A549 (cell line): ENCODE data around the gene PRSS36. TPM values are rescaled to one million over a fixed set of nuclear protein-coding genes. Genes with fewer than 3 reads are reported as not detected.

Experiments
- ATAC-seq, 2 experiments: fragments of 200-7000 bp in 1 of 2; fragments of >200 bp in 1 of 2; cut with Nextera tagmentation in 1 of 2; cut with Tn5 transposase in 1 of 2; 3 replicates each; pipeline versions ENCODE4 v1.8.0 to v1.9.1; 2018 to 2020; ENCODE audit warnings: mild to moderate bottlenecking in 1 of 2, moderate library complexity in 1 of 2
- CTCF ChIA-PET: fragments of 300-600 bp; sonication (Branson Sonifier 250); formaldehyde crosslinking; extraction: SDS; loops from one replicate; lab custom pipeline; 2021; ENCODE audit warnings: antibody characterized with exemption, inconsistent platforms; lab: Yijun Ruan, JAX
- POLR2A ChIA-PET: fragments of 350-600 bp; formaldehyde crosslinking; extraction: SDS; loops from one replicate; lab custom pipeline; 2021; ENCODE audit warnings: antibody characterized with exemption, inconsistent platforms; lab: Yijun Ruan, JAX
- DNase-seq, 2 experiments: peaks; one replicate each; pipeline versions ENCODE4 v3.0.0 to v3.0.0-alpha.2; 2011 to 2016; ENCODE audit warnings: low read depth in 1 of 2, low spot score in 1 of 2
- FAIRE-seq: peaks from 2 replicates; lab custom pipeline; 2011; peaks lifted over from hg19 to GRCh38; lab: Jason Lieb, UNC
- H3K27ac ChIP-seq, 2 experiments: fragments of >200 bp; sonication (Bioruptor Twin); formaldehyde crosslinking; 3 replicates each; pipeline ENCODE4 v1.5.1; 2016 to 2017
- H3K4me1 ChIP-seq: fragments of >200 bp; sonication (Bioruptor Twin); formaldehyde crosslinking; 3 replicates; pipeline ENCODE4 v1.6.1; 2016
- H3K4me2 ChIP-seq: fragments of >200 bp; sonication (Bioruptor Twin); formaldehyde crosslinking; 3 replicates; pipeline ENCODE4 v1.6.1; 2016
- H3K4me3 ChIP-seq: fragments of >200 bp; sonication (Bioruptor Twin); formaldehyde crosslinking; 3 replicates; pipeline ENCODE4 v1.5.1; 2016
- H3K9me3 ChIP-seq: fragments of >200 bp; sonication (Bioruptor Twin); formaldehyde crosslinking; 3 replicates; pipeline ENCODE4 v1.6.1; 2016
- CBX2 ChIP-seq: fragments of 200-600 bp; sonication (generic); IDR thresholded peaks from 2 replicates; pipeline ENCODE4 v1.6.1; 2016; ENCODE audit warnings: low read depth, mild to moderate bottlenecking, borderline replicate concordance
- CHD2 ChIP-seq: fragments of 150-350 bp; IDR thresholded peaks from 2 replicates; pipeline ENCODE4 v1.6.1; 2014; ENCODE audit warnings: low read length; ENCODE audit not compliant: partially characterized antibody
- CHD4 ChIP-seq: fragments of 200-600 bp; sonication (generic); IDR thresholded peaks from 2 replicates; pipeline ENCODE4 v1.6.1; 2016; ENCODE audit warnings: antibody characterized with exemption, mild to moderate bottlenecking, borderline replicate concordance
- EHF ChIP-seq: fragments of 250-450 bp; sonication (Bioruptor Pico); IDR thresholded peaks from 2 replicates; pipeline ENCODE4 v1.5.0; 2020; ENCODE audit warnings: mild to moderate bottlenecking
- GATA3 ChIP-seq: IDR thresholded peaks from 2 replicates; pipeline ENCODE4 v1.6.1; 2012; ENCODE audit warnings: borderline replicate concordance
- HOXA7 ChIP-seq: fragments of 250-450 bp; sonication (Bioruptor Pico); IDR thresholded peaks from 2 replicates; pipeline ENCODE4 v1.5.0; 2020; ENCODE audit warnings: mild to moderate bottlenecking, moderate library complexity
- HOXB5 ChIP-seq: fragments of 250-450 bp; sonication (Bioruptor Pico); IDR thresholded peaks from 2 replicates; pipeline ENCODE4 v1.5.0; 2020; ENCODE audit warnings: mild to moderate bottlenecking, moderate library complexity
- JUN ChIP-seq, 2 experiments: fragments of >200 bp; sonication (Bioruptor Twin); formaldehyde crosslinking; IDR thresholded peaks; 2 replicates in 1 of 2; 3 replicates in 1 of 2; pipeline ENCODE4 v1.6.1; 2016 to 2017
- JUNB ChIP-seq: fragments of >200 bp; sonication (Bioruptor Twin); formaldehyde crosslinking; IDR thresholded peaks from 2 replicates; pipeline ENCODE4 v1.6.1; 2016
- KDM1A ChIP-seq: fragments of 200-600 bp; sonication (generic); IDR thresholded peaks from 2 replicates; pipeline ENCODE4 v1.6.1; 2016; ENCODE audit warnings: low read depth, mild to moderate bottlenecking
- KDM5A ChIP-seq: fragments of 200-600 bp; sonication (generic); IDR thresholded peaks from 2 replicates; pipeline ENCODE4 v1.6.1; 2016; ENCODE audit warnings: antibody characterized with exemption, mild to moderate bottlenecking
- MAZ ChIP-seq: fragments of 150-350 bp; IDR thresholded peaks from 2 replicates; pipeline ENCODE4 v1.6.1; 2014; ENCODE audit warnings: antibody characterized with exemption, low read depth, low read length, borderline replicate concordance
- MYC ChIP-seq: IDR thresholded peaks from 2 replicates; pipeline ENCODE4 v1.6.1; 2012; ENCODE audit warnings: mild to moderate bottlenecking, inconsistent platforms, low read length, improper control_type of control experiment, borderline replicate concordance
- NFE2L2 ChIP-seq: fragments of 150-350 bp; conservative IDR thresholded peaks from 2 replicates; pipeline ENCODE4 v1.6.1; 2014; ENCODE audit warnings: low read length
- PHF8 ChIP-seq: fragments of 200-600 bp; sonication (generic); IDR thresholded peaks from 2 replicates; pipeline ENCODE4 v1.6.1; 2016; ENCODE audit warnings: low read depth, mild to moderate bottlenecking, antibody characterized with exemption, moderate library complexity, borderline replicate concordance
- RARB ChIP-seq: fragments of 250-450 bp; sonication (Bioruptor Pico); IDR thresholded peaks from 2 replicates; pipeline ENCODE4 v1.8.0; 2021; ENCODE audit warnings: mild to moderate bottlenecking, moderate library complexity
- SMC3 ChIP-seq: fragments of >200 bp; sonication (Bioruptor Twin); formaldehyde crosslinking; IDR thresholded peaks from 3 replicates; pipeline ENCODE4 v1.6.1; 2018; ENCODE audit warnings: inconsistent platforms
- SREBF2 ChIP-seq: fragments of 450-650 bp; IDR thresholded peaks from 2 replicates; pipeline ENCODE4 v1.6.1; 2014; ENCODE audit warnings: mild to moderate bottlenecking, moderate library complexity
- ZC3H11A ChIP-seq: fragments of 450-650 bp; IDR thresholded peaks from 2 replicates; pipeline ENCODE4 v1.6.1; 2014; ENCODE audit warnings: antibody characterized with exemption, mild to moderate bottlenecking
- ZFP36 ChIP-seq: fragments of 450-650 bp; IDR thresholded peaks from 2 replicates; pipeline ENCODE4 v1.6.1; 2014; ENCODE audit warnings: borderline replicate concordance; ENCODE audit not compliant: partially characterized antibody
- WGBS: methylation state at CpG from one replicate; pipeline ENCODE4 v1.1.6; 2017; ENCODE audit errors: missing lambda C conversion rate; 5-methylcytosine and 5-hydroxymethylcytosine counted together
- polyA plus RNA-seq, 4 experiments: library from polyadenylated mRNA; depleted of rRNA in 3 of 4; stranded (reverse); fragments of >200 nt; fragmentation: RNase III in 1 of 4; extraction: RNeasy Plus Mini Kit Qiagen cat#74134 plus additional on column Dnase treatment in 1 of 4; gene quantifications; 2 replicates in 3 of 4; 3 replicates in 1 of 4; pipeline ENCODE4 v1.2.3, GENCODE V29; 2011 to 2017
- TF ChIP-seq, protein P1 (sequence below): IDR thresholded peaks from 2 replicates; pipeline ENCODE4 v1.6.1; 2012
- TF ChIP-seq, protein P2 (sequence below): fragments of 200-600 bp; sonication (generic); IDR thresholded peaks from 2 replicates; pipeline ENCODE4 v1.6.1; 2016; ENCODE audit warnings: antibody characterized with exemption, mild to moderate bottlenecking, moderate library complexity
- TF ChIP-seq, protein P3 (sequence below): IDR thresholded peaks from 2 replicates; pipeline ENCODE4 v1.6.1; 2012
- TF ChIP-seq, protein P4 (sequence below): fragments of >200 bp; sonication (Bioruptor Twin); formaldehyde crosslinking; IDR thresholded peaks from 3 replicates; pipeline ENCODE4 v1.6.1; 2016
- TF ChIP-seq, protein P5 (sequence below): fragments of 450-650 bp; IDR thresholded peaks from 2 replicates; pipeline ENCODE4 v1.6.1; 2014; ENCODE audit warnings: antibody characterized with exemption

PRSS36 gene
- polyA plus RNA-seq, 2 of the 4 experiments (the other 2 are of a cell fraction) = 0.41 to 0.75 TPM

DNA sequence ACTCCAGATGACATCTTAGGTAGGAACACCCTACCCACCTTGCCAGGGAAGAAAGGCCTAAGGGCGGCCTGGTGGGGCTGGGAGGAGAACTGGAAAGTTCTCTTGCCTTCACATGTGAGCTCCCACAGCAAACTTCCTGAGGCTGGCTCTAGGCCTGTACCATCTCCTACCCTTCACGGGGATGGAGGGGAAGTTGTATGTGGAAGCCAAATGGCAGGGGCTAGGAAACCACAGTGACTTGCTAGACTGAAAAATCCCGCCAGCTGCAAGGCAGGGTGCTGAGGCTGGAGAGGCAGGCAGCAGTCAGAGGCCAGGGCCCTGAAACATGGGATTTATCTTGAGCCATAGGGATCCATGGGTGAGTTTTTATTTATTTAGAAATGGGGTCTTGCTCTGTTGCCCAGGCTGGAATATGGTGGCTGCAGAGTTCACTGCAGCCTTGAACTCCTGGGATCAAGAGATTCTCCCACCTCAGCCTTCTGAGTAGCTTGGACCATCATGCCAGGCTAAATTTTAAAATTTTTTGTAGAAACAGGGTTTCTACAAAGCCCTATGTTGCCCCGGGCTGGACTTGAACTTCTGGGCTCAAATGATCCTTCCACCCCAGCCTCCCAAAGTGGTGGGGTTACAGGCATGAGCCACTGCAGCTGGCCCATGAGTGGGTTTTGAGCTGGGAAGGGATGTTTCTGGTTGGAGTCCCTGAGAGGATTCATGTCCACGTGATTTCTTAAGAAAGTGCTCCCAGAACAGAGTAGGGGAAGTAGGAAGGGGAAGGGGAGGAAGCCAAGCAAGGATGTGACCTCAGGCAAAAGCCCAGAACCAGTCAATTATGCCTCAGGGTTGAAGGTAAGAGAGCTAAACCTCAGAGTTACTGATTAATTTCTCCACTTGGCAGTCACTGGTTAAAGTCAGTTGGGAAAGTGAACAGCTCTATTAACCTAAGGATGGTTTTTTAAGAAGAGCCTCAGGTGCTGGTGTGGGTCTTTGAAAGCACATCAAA lies 36.4 kb downstream of the PRSS36 start:
- ChIA-PET POLR2A (interaction anchor here (1.1 kb wide), 1 partner anchor 29 kb away, joined by 3 read pairs; no protein-coding TSS in a partner anchor), CTCF (interaction anchor here (1.1 to 20.3 kb wide), 5 partner anchors 11 to 329 kb away, joined by 3 to 166 read pairs (median 7); partner anchors contain the start of gene ZNF843)
- 90% methylated on average over 5 of the region's 5 CpGs for WGBS
- DNase-seq (no peak), FAIRE-seq (no peak)
- Histone ChIP-seq H3K9me3 (no peaks in the 10 kb centered on the region), H3K4me1 (peaks cover 14% of the 10 kb centered on the region; the same call in 2 of the 3 replicates), H3K4me2 (no peak overlapping the region)
- TF ChIP-seq HOXB5 (CRISPR knock-in tag) = no peak
- no peak for TF ChIP-seq HOXA7
- TF ChIP-seq GATA3 = no peak
- no peak for TF ChIP-seq RARB (CRISPR knock-in tag)
- TF ChIP-seq ZC3H11A = no peak
- TF ChIP-seq PHF8 = no peak
- no peak for TF ChIP-seq ZFP36
- no peak for TF ChIP-seq CBX2
- TF ChIP-seq, protein P1, sequence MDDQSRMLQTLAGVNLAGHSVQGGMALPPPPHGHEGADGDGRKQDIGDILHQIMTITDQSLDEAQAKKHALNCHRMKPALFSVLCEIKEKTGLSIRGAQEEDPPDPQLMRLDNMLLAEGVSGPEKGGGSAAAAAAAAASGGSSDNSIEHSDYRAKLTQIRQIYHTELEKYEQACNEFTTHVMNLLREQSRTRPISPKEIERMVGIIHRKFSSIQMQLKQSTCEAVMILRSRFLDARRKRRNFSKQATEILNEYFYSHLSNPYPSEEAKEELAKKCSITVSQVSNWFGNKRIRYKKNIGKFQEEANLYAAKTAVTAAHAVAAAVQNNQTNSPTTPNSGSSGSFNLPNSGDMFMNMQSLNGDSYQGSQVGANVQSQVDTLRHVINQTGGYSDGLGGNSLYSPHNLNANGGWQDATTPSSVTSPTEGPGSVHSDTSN = no peak
- TF ChIP-seq, protein P2, sequence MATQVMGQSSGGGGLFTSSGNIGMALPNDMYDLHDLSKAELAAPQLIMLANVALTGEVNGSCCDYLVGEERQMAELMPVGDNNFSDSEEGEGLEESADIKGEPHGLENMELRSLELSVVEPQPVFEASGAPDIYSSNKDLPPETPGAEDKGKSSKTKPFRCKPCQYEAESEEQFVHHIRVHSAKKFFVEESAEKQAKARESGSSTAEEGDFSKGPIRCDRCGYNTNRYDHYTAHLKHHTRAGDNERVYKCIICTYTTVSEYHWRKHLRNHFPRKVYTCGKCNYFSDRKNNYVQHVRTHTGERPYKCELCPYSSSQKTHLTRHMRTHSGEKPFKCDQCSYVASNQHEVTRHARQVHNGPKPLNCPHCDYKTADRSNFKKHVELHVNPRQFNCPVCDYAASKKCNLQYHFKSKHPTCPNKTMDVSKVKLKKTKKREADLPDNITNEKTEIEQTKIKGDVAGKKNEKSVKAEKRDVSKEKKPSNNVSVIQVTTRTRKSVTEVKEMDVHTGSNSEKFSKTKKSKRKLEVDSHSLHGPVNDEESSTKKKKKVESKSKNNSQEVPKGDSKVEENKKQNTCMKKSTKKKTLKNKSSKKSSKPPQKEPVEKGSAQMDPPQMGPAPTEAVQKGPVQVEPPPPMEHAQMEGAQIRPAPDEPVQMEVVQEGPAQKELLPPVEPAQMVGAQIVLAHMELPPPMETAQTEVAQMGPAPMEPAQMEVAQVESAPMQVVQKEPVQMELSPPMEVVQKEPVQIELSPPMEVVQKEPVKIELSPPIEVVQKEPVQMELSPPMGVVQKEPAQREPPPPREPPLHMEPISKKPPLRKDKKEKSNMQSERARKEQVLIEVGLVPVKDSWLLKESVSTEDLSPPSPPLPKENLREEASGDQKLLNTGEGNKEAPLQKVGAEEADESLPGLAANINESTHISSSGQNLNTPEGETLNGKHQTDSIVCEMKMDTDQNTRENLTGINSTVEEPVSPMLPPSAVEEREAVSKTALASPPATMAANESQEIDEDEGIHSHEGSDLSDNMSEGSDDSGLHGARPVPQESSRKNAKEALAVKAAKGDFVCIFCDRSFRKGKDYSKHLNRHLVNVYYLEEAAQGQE = no peak
- TF ChIP-seq, protein P3, sequence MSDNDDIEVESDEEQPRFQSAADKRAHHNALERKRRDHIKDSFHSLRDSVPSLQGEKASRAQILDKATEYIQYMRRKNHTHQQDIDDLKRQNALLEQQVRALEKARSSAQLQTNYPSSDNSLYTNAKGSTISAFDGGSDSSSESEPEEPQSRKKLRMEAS = no peak
- TF ChIP-seq MAZ = no peak
- TF ChIP-seq, protein P4, sequence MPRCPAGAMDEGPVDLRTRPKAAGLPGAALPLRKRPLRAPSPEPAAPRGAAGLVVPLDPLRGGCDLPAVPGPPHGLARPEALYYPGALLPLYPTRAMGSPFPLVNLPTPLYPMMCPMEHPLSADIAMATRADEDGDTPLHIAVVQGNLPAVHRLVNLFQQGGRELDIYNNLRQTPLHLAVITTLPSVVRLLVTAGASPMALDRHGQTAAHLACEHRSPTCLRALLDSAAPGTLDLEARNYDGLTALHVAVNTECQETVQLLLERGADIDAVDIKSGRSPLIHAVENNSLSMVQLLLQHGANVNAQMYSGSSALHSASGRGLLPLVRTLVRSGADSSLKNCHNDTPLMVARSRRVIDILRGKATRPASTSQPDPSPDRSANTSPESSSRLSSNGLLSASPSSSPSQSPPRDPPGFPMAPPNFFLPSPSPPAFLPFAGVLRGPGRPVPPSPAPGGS = no peak
- TF ChIP-seq, all 56 proteins: peak for 0
- ATAC-seq = no peak
- H3K4me3 ChIP-seq = no peak overlapping the region
- H3K27ac ChIP-seq = no peak overlapping the region; a peak in 1 of 6 replicates

DNA sequence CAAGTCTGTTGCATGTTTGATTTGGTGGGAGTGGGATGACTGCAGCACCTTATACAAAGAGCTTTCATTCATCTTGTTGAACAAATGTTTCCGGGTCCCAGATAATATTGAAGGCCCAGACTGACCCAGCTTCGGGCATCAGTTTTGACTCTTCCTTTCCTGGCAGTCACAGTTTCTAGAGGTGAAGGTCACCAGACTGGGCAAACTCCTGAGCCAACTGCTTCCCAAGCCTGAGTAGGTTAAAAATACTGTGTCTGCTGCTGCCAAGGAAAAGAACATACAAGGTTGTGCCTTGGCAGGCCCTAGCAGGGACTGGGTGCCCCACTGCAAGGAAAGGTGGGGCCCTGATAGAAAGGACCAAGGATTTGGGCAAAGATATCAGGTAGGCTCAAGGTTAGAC lies 37.2 kb downstream of the PRSS36 start:
- Histone ChIP-seq H3K4me3 (no peak overlapping the region), H3K27ac (no peak overlapping the region), H3K4me1 (peaks cover 14% of the 10 kb centered on the region; the same call in 2 of the 3 replicates), H3K4me2 (no peak overlapping the region), H3K9me3 (no peaks in the 10 kb centered on the region)
- FAIRE-seq (no peak), ATAC-seq (no peak), DNase-seq (no peak)
- no peak for TF ChIP-seq NFE2L2
- no peak for TF ChIP-seq JUNB
- no peak for TF ChIP-seq SMC3
- TF ChIP-seq, protein P5, sequence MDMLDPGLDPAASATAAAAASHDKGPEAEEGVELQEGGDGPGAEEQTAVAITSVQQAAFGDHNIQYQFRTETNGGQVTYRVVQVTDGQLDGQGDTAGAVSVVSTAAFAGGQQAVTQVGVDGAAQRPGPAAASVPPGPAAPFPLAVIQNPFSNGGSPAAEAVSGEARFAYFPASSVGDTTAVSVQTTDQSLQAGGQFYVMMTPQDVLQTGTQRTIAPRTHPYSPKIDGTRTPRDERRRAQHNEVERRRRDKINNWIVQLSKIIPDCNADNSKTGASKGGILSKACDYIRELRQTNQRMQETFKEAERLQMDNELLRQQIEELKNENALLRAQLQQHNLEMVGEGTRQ = no peak
- no peak for TF ChIP-seq MYC
- no peak for TF ChIP-seq ZFP36
- TF ChIP-seq KDM1A = no peak
- TF ChIP-seq SREBF2 = no peak
- no peak for TF ChIP-seq CHD4
- TF ChIP-seq, protein P2 = no peak
- no peak for TF ChIP-seq JUN (IDR thresholded peaks at IDR 0.05)
- TF ChIP-seq EHF = no peak
- TF ChIP-seq CHD2 = no peak
- no peak for TF ChIP-seq KDM5A
- ChIA-PET CTCF (interaction anchor here (1.9 to 20.3 kb wide), 3 partner anchors 11 to 330 kb away, joined by 7 to 166 read pairs (median 12); partner anchors contain the start of gene ZNF843), POLR2A (interaction anchor here (1.1 kb wide), 1 partner anchor 29 kb away, joined by 3 read pairs; no protein-coding TSS in a partner anchor)
- 100% methylated on average over 2 of the region's 2 CpGs for WGBS
